T47D (cell line): ENCODE measurements around the gene PTX3.

Source experiments
- DNase-seq, 2 experiments: peaks; one replicate each; pipeline versions ENCODE4 v3.0.0 to v3.0.0-alpha.2; 2011 to 2012; ENCODE audit warnings: low read depth in 1 of 2, low spot score in 1 of 2
- JUND ChIP-seq: IDR thresholded peaks from 2 replicates; pipeline ENCODE4 v1.6.1; 2012; ENCODE audit warnings: low read depth
- in situ Hi-C: cut with HindIII; loops from 2 replicates; pipeline ENCODE4 v1.10.0; 2016; ENCODE audit warnings: low sequenced_read_pairs, low pct_unique_long_range_greater_than_20kb

PTX3 gene

GRCh38 chr3:157409516-157409915 is 27.1 kb upstream of the PTX3 start:
- no peak for DNase-seq
- in situ Hi-C loops, result no loop called here
- no peak for TF ChIP-seq JUND

GRCh38 chr3:157410945-157411344 is 25.7 kb upstream of the PTX3 start:
- no peak for TF ChIP-seq JUND
- in situ Hi-C loops, result no loop called here
- DNase-seq, result no peak

GRCh38 chr3:157412323-157412855 is 24.3 kb upstream of the PTX3 start:
- DNase-seq, result no peak

DNA sequence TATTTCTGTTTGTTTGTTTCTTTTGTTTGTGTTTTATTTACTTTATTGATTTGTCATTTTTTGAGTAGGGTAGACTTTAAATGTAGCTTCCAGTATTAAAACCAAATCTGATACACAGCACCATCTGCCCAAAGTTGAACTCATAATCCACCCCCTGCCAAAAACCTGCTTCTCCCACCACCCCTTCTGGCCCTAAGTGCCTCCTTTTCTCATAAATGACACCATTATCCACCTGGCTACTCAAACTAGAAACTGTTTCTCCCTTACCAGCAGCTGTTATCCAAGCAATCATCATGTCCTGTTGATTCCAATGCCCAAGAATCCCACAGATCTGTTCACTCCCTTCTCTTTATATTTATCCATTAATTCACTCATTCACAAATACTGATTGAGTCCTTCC is 21.8 kb upstream of the PTX3 start:
- DNase-seq, result no peak
- in situ Hi-C loops, result no loop called here
- no peak for TF ChIP-seq JUND

More at GRCh38 chr3:157412323-157412855, 24.3 kb upstream of the PTX3 start:
- TF ChIP-seq JUND, result no peak
- in situ Hi-C loops, result no loop called here

GRCh38 chr3:157416347-157417087 is 20.1 kb upstream of the PTX3 start:
- in situ Hi-C loops, result no loop called here

DNA sequence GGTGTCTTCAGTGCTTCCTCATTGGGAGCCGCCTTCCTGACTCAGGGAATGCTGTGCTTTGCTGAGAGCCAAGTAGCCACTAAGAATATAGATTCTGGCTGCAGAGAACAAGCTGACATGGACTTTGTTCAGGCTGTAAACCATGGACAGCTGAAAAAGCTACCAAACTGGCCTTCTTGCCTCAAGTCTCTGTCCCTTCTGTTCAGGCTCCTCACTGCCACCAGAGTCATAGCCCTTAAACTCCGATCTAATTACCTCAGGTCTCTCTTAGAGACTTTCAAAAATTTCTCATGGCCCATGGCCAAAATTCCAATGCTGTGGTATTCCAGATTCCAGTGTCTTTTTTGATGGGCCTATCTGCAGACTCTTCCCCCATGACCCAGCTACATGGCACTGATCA is 19.4 kb upstream of the PTX3 start:
- in situ Hi-C loops, result no loop called here
- TF ChIP-seq JUND, result no peak
- no peak for DNase-seq

More at GRCh38 chr3:157416347-157417087, 20.1 kb upstream of the PTX3 start:
- no peak for DNase-seq
- TF ChIP-seq JUND, result no peak

GRCh38 chr3:157418104-157418503 is 18.5 kb upstream of the PTX3 start:
- no peak for DNase-seq
- in situ Hi-C loops, result no loop called here
- no peak for TF ChIP-seq JUND

DNA sequence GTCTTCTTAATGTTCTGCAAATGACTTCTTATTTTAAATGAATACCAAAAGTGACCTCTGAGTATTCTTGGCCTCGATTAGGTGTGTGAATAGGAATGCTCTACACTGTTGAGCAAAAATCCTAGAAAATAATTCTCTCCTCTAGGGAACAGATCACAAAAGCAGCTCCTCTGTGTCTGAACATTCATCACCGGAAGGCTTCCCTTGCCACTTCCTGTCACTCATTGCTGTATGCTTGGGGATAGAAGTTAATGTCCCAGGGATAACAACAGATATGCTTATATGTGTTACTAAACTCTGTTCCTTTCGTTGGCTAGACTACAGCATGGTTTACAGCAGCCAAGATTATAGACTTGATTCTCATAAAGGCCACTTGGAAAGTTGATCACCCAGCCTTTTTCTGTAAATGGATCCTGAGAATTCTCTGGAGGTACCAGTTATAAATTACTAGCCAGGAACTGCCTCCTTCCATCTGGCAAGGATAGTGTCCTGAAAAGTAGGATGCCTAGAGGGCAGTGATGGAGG is 16.0 kb upstream of the PTX3 start:
- in situ Hi-C loops, result no loop called here
- TF ChIP-seq JUND, result no peak
- DNase-seq, result no peak

DNA sequence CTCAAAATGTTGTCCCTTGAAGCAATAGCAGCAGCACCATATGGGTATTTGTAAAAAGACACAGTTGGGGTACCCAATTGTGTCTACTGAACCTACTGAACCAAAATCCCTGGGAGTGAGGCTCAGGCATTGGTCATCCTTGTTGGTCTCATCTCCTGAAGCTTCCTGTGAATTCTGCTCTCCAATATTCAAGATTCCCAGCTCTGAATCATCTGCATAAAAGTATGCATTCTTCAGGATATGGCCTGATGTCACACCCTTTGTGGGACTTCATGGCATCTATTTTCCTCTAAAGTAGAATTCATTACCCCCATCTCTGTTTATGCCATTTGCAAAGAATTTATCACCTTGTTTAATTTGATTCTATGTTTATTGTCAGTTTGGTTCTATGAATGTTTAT is 13.3 kb upstream of the PTX3 start:
- in situ Hi-C loops, result no loop called here
- no peak for TF ChIP-seq JUND
- DNase-seq, result no peak

GRCh38 chr3:157427901-157428300 is 8.7 kb upstream of the PTX3 start:
- in situ Hi-C loops, result no loop called here
- no peak for DNase-seq
- TF ChIP-seq JUND, result no peak

DNA sequence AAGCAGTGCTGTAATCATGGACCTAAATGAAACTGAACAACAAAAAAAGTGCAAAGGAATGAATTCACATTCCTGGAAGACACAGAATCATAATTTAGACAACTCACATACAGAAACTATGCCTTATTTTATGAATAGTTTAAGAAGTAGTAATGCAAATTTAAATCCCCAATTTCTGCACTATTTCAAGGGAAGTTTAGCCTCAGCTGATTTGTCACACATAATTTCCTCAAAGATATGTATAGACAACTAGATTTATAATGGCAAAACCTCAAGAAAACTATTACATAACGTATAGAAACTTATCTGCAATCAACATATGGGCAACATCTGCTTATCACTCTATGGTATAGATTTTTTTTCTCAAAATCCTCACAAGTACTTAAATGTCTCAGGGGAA is 7.8 kb upstream of the PTX3 start:
- no peak for TF ChIP-seq JUND
- in situ Hi-C loops, result no loop called here

DNA sequence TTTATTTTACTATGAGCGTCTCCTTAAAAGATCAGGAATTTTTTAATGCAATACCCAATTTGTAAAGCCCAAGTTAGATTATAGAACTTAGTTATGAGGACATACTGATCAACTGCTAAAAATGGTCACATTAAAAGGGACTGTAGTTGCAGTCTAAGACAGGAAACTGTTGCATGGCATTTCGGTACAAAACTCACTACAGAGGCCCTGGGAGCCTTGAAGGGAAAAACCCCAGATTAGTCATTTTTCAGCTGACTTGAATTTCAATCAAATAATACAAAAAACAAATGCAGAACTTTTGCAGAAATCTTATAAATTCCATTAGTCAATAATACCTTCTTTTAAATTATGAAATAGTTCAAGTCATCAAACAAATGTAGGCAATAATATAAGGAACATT is 6.9 kb upstream of the PTX3 start:
- TF ChIP-seq JUND, result no peak
- in situ Hi-C loops, result no loop called here
- no peak for DNase-seq

More for the DNA sequence above, 7.8 kb upstream of the PTX3 start:
- no peak for DNase-seq

DNA sequence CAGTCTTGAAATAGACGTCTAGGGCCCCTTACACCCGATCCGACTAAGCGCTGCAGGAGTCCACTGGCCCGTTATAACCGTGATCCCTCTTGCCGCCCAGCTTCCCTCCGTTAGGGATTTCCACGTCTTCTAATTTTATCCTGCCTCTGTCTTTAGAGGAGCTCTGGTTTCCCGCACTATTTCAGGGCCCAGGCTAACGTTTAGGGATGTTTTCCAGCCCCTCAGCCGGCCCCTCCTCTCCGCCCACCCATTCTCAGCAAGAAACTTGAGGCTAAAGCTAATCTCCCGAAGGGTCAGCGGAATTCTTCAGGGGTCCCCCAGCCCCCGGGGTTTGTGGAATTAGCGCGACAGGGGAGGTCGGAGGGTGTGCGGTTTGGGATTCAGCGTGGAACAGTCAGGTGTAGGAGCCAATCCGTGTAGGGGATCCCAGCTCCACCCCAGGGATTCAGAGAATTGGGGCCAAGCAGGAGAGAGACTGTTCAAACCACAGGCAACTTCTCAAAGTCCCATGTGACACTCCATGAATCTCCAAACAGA is 1.6 kb downstream of the PTX3 start:
- in situ Hi-C loops, result no loop called here
- DNase-seq, result no peak
- no peak for TF ChIP-seq JUND
